Measurements from ENCODE around the gene INTS1.

- TF ChIP-seq CTCF (IDR thresholded peaks at IDR 0.05) (no peak), POLR2A (IDR thresholded peaks at IDR 0.05) (peak in 1 of 2 donors; percentile 68)
Observed at GRCh38 chr7:1458683-1459511, 45.3 kb downstream of the INTS1 start, which contains the start of gene MICALL2.
